CD4-positive, alpha-beta T cell (primary cell): ENCODE data around the gene NCKAP5. TPM values are rescaled to one million over a fixed set of nuclear protein-coding genes. Genes with fewer than 3 reads are reported as not detected.

Source experiments
- ATAC-seq: fragments of 200-7000 bp; cut with Tn5 transposase; one replicate; pipeline ENCODE4 v1.10.0; 2022; ENCODE audit warnings: mild to moderate bottlenecking; ENCODE audit not compliant: poor library complexity
- CTCF ChIA-PET: fragments of 350-600 bp; sonication (Branson Sonifier 250); formaldehyde crosslinking; loops from one replicate; lab custom pipeline; 2021; ENCODE audit warnings: antibody characterized with exemption, inconsistent platforms; lab: Charles Lee
- POLR2A ChIA-PET: fragments of 350-600 bp; sonication (Branson Sonifier 250); formaldehyde crosslinking; loops from one replicate; lab custom pipeline; 2021; ENCODE audit warnings: antibody characterized with exemption, inconsistent platforms; lab: Charles Lee
- DNase-seq, 14 experiments: peaks; one replicate each; pipeline ENCODE4 v3.0.0-alpha.2; 2013 to 2020; ENCODE audit warnings: mixed read lengths in 2 of 14
- H3K27ac ChIP-seq, 2 donors: one replicate each; pipeline versions ENCODE4 v1.5.1 to v1.7.0; 2013; ENCODE audit warnings: low read length in 2 of 2, low read depth in 1 of 2, mild to moderate bottlenecking in 1 of 2
- H3K27me3 ChIP-seq, 2 experiments: 1 replicate in 1 of 2; 2 replicates in 1 of 2; pipeline versions ENCODE4 v1.6.1 to v1.7.0; 2013; ENCODE audit warnings: low read length in 2 of 2, control low read depth in 1 of 2, mild to moderate bottlenecking in 1 of 2, moderate library complexity in 1 of 2; ENCODE audit not compliant: insufficient read depth in 2 of 2, control insufficient read depth in 1 of 2
- H3K36me3 ChIP-seq: one replicate; pipeline ENCODE4 v1.6.1; 2013; ENCODE audit warnings: low read length, control low read depth; ENCODE audit not compliant: insufficient read depth
- H3K4me1 ChIP-seq: one replicate; pipeline ENCODE4 v1.6.1; 2013; ENCODE audit warnings: low read length, control low read depth; ENCODE audit not compliant: insufficient read depth
- H3K4me3 ChIP-seq: one replicate; pipeline ENCODE4 v1.5.1; 2013; ENCODE audit warnings: mild to moderate bottlenecking, low read length, moderate library complexity
- H3K9me3 ChIP-seq, 2 experiments: 1 replicate in 1 of 2; 2 replicates in 1 of 2; pipeline versions ENCODE4 v1.6.1 to v1.7.0; 2013; ENCODE audit warnings: low read length in 2 of 2, mild to moderate bottlenecking in 2 of 2, control low read depth in 1 of 2, moderate library complexity in 1 of 2; ENCODE audit not compliant: control insufficient read depth in 1 of 2, insufficient read depth in 1 of 2
- H3K27ac Mint-ChIP-seq: one replicate; pipeline ENCODE4 v1.8.0; 2020; ENCODE audit warnings: mixed read lengths
- H3K27me3 Mint-ChIP-seq: one replicate; pipeline ENCODE4 v1.8.0; 2021; ENCODE audit warnings: mixed read lengths
- H3K36me3 Mint-ChIP-seq: one replicate; pipeline ENCODE4 v1.8.0; 2021; ENCODE audit warnings: low read depth, mixed read lengths
- H3K4me1 Mint-ChIP-seq: one replicate; pipeline ENCODE4 v1.8.0; 2021; ENCODE audit warnings: low read depth, mixed read lengths
- H3K4me3 Mint-ChIP-seq: one replicate; pipeline ENCODE4 v1.8.0; 2020; ENCODE audit warnings: mild to moderate bottlenecking, mixed read lengths
- H3K9me3 Mint-ChIP-seq: one replicate; pipeline ENCODE4 v1.8.0; 2020; ENCODE audit warnings: mixed read lengths
- CTCF ChIP-seq: fragments of 200-600 bp; IDR thresholded peaks from one replicate; pipeline ENCODE4 v1.8.0; 2022; ENCODE audit warnings: antibody characterized with exemption, mild to moderate bottlenecking
- intact Hi-C, 2 experiments: fragments of 100-400 bp; cut with DNase I in 1 of 2; cut with micrococcal nuclease in 1 of 2; formaldehyde crosslinking; loops; one replicate each; pipeline versions ENCODE4 v1.15.1 to v1.9.0; 2023 to 2025; cut with DNase I, micrococcal nuclease
- total RNA-seq, 174 experiments: library from RNA in 2 of 174; stranded (reverse) in 2 of 174; gene quantifications; one replicate each; pipeline ENCODE4 v1.2.3 and lab custom pipeline; 2021 to 2026

NCKAP5 gene
- total RNA-seq, 2 experiments from 2014 or later = not detected

DNA sequence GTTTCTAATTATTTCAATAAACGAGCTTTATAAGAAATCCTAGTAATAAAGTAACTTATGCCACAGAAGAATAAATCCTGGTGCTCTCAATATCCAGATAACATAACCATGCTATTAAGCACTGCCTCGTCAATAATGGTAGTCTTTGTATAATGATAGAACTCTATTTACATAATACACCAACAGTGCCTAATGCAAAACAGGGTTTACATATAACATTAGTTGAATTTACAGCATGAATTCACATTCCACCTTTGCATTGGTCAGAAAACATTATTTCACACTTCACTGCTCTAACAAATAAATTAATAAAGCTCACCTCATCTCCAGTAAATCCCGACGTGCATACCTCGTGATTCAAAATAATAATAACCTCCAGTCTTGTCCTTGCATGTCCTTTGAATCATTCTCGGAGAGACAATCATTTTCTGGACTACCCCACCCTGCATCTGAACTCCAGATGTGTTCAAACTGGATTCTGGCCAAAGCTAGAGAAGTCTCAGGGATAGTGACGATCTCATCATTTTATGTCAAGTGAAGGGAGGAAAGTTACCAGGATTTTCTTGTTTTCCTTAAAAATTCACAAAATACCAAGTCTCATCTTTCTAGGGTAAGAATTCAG lies 189.2 kb downstream of the NCKAP5 start:
- ChIA-PET POLR2A (no interaction called here), CTCF (no interaction called here)
- intact Hi-C loops = no loop called here
- no peak overlapping the region for H3K27ac Mint-ChIP-seq
- Histone ChIP-seq H3K4me3 (no peak overlapping the region), H3K27me3 (no peaks in the 10 kb centered on the region), H3K4me1 (no peaks in the 10 kb centered on the region), H3K9me3 (no peaks in the 10 kb centered on the region), H3K36me3 (no peaks in the 10 kb centered on the region), H3K27ac (no peak overlapping the region)
- no peak overlapping the region for H3K4me3 Mint-ChIP-seq
- no peak for ATAC-seq
- no peaks in the 10 kb centered on the region for H3K36me3 Mint-ChIP-seq
- peaks cover 9% of the 10 kb centered on the region for H3K9me3 Mint-ChIP-seq
- TF ChIP-seq CTCF = no peak
- no peaks in the 10 kb centered on the region for H3K27me3 Mint-ChIP-seq
- no peaks in the 10 kb centered on the region for H3K4me1 Mint-ChIP-seq
- DNase-seq = no peak

DNA sequence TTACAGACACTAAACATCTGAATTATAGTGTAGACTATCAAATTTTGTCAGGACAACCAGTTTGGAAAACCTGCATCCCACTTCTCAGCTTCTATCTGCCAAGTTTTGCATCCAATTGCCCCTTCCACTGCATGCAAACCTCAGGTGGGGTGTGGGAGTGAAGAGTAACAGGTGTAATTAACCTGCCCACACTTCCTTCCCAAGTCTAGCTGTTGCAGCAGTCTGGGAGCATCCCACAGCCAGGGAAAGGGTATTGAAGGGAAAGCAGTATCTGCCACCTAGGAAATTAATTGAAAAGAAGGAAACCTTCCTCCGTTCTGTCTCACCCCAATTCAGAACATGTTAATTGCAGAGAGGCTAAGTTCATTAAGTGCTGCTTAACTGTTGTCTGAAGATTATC lies 189.9 kb downstream of the NCKAP5 start:
- Mint-ChIP-seq H3K4me1 (no peaks in the 10 kb centered on the region), H3K9me3 (peaks cover 9% of the 10 kb centered on the region), H3K27ac (no peak overlapping the region), H3K36me3 (no peaks in the 10 kb centered on the region), H3K27me3 (no peaks in the 10 kb centered on the region), H3K4me3 (no peak overlapping the region)
- ATAC-seq = no peak
- intact Hi-C loops = no loop called here
- Histone ChIP-seq H3K9me3 (no peaks in the 10 kb centered on the region), H3K4me3 (no peak overlapping the region), H3K36me3 (no peaks in the 10 kb centered on the region), H3K27me3 (no peaks in the 10 kb centered on the region), H3K4me1 (no peaks in the 10 kb centered on the region), H3K27ac (no peak overlapping the region)
- DNase-seq = no peak
- ChIA-PET POLR2A (no interaction called here), CTCF (no interaction called here)
- no peak for TF ChIP-seq CTCF

DNA sequence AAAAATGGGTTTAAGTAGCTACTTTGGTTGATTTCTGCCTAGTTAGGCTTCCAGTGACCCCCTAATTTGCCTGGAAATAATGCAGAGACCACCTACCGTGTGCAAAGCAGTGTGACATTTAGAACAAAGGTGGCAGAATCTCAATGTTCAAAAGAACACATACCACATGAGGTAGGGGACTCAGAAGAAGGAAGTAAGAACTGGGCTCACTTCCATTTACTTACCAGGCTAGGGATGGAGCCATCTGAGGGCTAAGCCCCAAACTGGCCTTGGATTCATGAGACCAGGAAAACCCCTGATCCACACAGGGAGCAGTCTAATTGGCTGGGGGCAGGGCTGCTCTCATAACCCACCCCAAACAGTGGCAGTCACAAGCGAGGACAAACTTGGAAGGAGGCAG lies 190.7 kb downstream of the NCKAP5 start:
- Histone ChIP-seq H3K27me3 (no peaks in the 10 kb centered on the region), H3K36me3 (no peaks in the 10 kb centered on the region), H3K9me3 (no peaks in the 10 kb centered on the region), H3K4me3 (no peak overlapping the region), H3K27ac (no peak overlapping the region), H3K4me1 (no peaks in the 10 kb centered on the region)
- H3K27ac Mint-ChIP-seq = no peak overlapping the region
- no peak for ATAC-seq
- no peak for DNase-seq
- no peak for TF ChIP-seq CTCF
- no peaks in the 10 kb centered on the region for H3K27me3 Mint-ChIP-seq
- no peak overlapping the region for H3K4me3 Mint-ChIP-seq
- ChIA-PET CTCF (no interaction called here), POLR2A (no interaction called here)
- H3K36me3 Mint-ChIP-seq = no peaks in the 10 kb centered on the region
- intact Hi-C loops = no loop called here
- H3K4me1 Mint-ChIP-seq = no peaks in the 10 kb centered on the region
- H3K9me3 Mint-ChIP-seq = peaks cover 11% of the 10 kb centered on the region
